ENCODE measurements around the gene CASKIN2.
A peak's percentile ranks its signal among the peaks of the same experiment; 100 is the strongest.

CASKIN2 gene

DNA sequence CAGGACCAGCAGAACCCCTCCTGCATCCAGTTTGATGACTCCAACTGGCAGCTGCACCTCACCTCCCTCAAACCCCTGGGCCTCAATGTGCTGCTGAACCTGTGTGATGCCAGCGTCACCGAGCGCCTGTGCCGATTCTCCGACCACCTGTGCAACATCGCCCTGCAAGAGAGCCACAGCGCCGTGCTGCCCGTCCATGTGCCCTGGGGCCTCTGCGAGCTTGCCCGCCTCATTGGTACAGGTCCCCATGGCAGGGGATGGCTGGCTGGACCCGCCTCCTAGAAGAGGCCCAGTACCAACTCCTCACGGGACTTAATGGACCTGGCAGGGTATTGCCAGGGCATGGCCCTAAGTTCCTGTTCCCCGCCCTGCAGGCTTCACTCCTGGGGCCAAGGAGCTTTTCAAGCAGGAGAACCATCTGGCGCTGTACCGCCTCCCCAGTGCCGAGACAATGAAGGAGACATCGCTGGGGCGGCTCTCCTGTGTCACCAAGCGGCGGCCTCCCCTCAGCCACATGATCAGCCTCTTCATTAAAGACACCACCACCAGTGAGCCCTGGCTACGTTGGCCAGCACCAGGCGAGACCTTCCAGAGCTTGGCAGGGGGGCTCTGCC, 22.7 kb downstream of the CASKIN2 start:
- H3K9ac ChIP-seq (ENCODE audit: low read length in 5 of 5): no peak overlapping the region
- H3K9me3 ChIP-seq (ENCODE audit: control insufficient read depth in 5 of 5, low read length in 5 of 5): no peaks in the 10 kb centered on the region
- H3K27ac ChIP-seq (ENCODE audit: low read depth, low read length): no peak overlapping the region
- H3K36me3 ChIP-seq (ENCODE audit: control insufficient read depth in 5 of 5, insufficient read depth in 5 of 5, low read length in 5 of 5): peaks cover 0 to 83% (median 68%) of the 10 kb centered on the region in 5 donors
- no peak overlapping the region for H3K4me3 ChIP-seq (ENCODE audit: low read depth in 1 of 5, low read length in 5 of 5)
- H3K27me3 ChIP-seq (ENCODE audit: control insufficient read depth in 5 of 5, insufficient read depth in 4 of 5, low read length in 5 of 5): no peaks in the 10 kb centered on the region
- peaks cover 3 to 41% (median 21%) of the 10 kb centered on the region in 5 donors for H3K4me1 ChIP-seq (ENCODE audit: control insufficient read depth in 5 of 5, insufficient read depth in 5 of 5, low read length in 5 of 5)

DNA sequence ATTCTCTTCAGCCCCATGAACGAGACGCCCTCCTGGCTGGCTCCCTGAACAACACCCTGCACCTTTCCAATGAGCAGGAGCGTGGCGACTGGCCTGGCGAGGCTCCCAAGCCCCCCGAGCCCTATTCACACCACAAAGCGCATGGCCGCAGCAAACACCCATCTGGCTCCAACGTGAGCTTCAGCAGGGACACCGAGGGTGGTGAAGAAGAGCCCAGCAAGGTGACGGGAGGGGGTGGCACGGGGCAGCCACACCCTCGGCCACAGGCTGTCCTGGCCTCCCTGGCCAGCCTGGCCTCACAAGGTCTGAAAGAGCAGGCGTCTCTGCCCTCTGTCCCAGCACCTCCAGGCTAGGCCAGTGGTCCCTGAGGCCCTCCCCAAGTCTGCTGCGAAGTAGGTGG, 23.7 kb downstream of the CASKIN2 start:
- peaks cover 4 to 49% (median 30%) of the 10 kb centered on the region in 5 donors for H3K4me1 ChIP-seq (ENCODE audit: control insufficient read depth in 5 of 5, insufficient read depth in 5 of 5, low read length in 5 of 5)
- no peaks in the 10 kb centered on the region for H3K9me3 ChIP-seq (ENCODE audit: control insufficient read depth in 5 of 5, low read length in 5 of 5)
- H3K27me3 ChIP-seq (ENCODE audit: control insufficient read depth in 5 of 5, insufficient read depth in 4 of 5, low read length in 5 of 5): no peaks in the 10 kb centered on the region
- H3K9ac ChIP-seq (ENCODE audit: low read length in 5 of 5): no peak overlapping the region
- no peak overlapping the region for H3K27ac ChIP-seq (ENCODE audit: low read depth, low read length)
- H3K36me3 ChIP-seq (ENCODE audit: control insufficient read depth in 5 of 5, insufficient read depth in 5 of 5, low read length in 5 of 5): peaks cover 0 to 78% (median 67%) of the 10 kb centered on the region in 5 donors
- no peak overlapping the region for H3K4me3 ChIP-seq (ENCODE audit: low read depth in 1 of 5, low read length in 5 of 5)

DNA sequence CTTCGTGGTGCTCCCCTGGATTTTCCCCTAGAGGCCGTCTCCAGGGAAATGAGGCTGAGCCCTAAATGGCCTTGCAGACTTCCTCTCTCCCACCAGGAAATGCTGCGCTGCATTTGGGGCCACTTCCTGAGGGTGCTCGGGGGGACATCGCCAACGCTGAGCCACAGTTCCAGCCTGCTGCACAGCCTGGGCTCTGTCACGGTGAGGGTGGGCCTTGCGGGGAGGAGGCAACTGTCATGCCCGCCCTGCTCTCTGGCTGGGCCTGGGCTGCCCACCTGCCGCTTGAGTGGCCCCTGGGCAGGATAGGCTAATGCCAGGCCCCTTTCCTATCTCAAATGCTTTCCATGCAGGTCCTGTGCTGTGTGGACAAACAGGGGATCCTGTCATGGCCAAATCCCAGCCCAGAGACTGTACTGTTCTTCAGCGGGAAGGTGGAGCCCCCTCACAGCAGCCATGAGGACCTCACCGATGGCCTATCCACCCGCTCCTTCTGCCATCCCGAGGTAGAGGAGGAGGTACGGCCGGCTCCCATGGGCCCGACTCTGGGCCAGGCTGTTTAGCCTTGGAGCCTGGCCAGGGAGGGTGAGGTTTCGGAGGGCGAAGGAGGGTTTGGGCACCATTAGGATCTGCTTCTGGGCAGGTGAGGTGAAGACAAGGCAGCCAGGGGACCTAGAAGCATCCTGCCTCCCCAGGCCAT, 24.2 kb downstream of the CASKIN2 start:
- Histone ChIP-seq H3K4me1 (ENCODE audit: control insufficient read depth in 5 of 5, insufficient read depth in 5 of 5, low read length in 5 of 5) (peaks cover 6 to 55% (median 36%) of the 10 kb centered on the region in 5 donors), H3K9ac (ENCODE audit: low read length in 5 of 5) (peak overlapping the region in 1 of 5 donors; percentile 65), H3K4me3 (ENCODE audit: low read depth in 1 of 5, low read length in 5 of 5) (no peak overlapping the region), H3K27me3 (ENCODE audit: control insufficient read depth in 5 of 5, insufficient read depth in 4 of 5, low read length in 5 of 5) (no peaks in the 10 kb centered on the region), H3K9me3 (ENCODE audit: control insufficient read depth in 5 of 5, low read length in 5 of 5) (no peaks in the 10 kb centered on the region), H3K27ac (ENCODE audit: low read depth, low read length) (no peak overlapping the region), H3K36me3 (ENCODE audit: control insufficient read depth in 5 of 5, insufficient read depth in 5 of 5, low read length in 5 of 5) (peaks cover 0 to 78% (median 65%) of the 10 kb centered on the region in 5 donors)

DNA sequence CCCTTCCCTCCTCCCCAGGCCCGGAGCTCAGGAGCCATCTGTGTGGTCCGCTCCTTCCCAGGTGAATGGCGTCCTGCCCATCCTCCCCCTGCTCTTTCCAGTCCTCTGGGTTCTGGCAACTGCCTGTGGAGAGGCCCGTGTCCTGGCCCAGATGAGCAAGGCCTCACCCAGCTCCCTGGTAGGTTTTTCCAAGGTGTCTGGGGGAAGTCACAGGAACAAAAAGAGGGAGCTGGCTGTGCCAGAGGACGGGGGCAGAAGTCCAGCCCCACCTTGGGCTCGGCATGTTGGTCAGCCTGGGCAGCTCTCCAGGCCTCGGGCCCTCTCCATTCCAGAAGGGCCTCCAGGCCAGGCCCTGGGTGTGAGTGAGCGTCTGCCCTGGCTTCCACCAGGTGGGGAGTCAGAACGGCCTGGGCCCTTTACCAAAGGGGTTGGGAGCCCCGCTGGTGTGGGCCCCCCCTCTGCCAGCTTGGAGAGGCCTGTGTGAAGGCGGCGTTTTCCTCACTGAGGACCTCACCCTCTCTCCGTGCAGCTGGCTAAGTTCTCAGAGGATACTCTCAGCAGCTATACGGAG, 25.1 kb downstream of the CASKIN2 start:
- peak overlapping the region; percentile 20 for H3K27ac ChIP-seq (ENCODE audit: low read depth, low read length)
- H3K9me3 ChIP-seq (ENCODE audit: control insufficient read depth in 5 of 5, low read length in 5 of 5): no peaks in the 10 kb centered on the region
- peaks cover 6 to 63% (median 43%) of the 10 kb centered on the region in 5 donors for H3K4me1 ChIP-seq (ENCODE audit: control insufficient read depth in 5 of 5, insufficient read depth in 5 of 5, low read length in 5 of 5)
- no peaks in the 10 kb centered on the region for H3K27me3 ChIP-seq (ENCODE audit: control insufficient read depth in 5 of 5, insufficient read depth in 4 of 5, low read length in 5 of 5)
- peak overlapping the region in 1 of 5 donors; percentile 65 for H3K9ac ChIP-seq (ENCODE audit: low read length in 5 of 5)
- no peak overlapping the region for H3K4me3 ChIP-seq (ENCODE audit: low read depth in 1 of 5, low read length in 5 of 5)
- H3K36me3 ChIP-seq (ENCODE audit: control insufficient read depth in 5 of 5, insufficient read depth in 5 of 5, low read length in 5 of 5): peaks cover 0 to 71% (median 57%) of the 10 kb centered on the region in 5 donors

DNA sequence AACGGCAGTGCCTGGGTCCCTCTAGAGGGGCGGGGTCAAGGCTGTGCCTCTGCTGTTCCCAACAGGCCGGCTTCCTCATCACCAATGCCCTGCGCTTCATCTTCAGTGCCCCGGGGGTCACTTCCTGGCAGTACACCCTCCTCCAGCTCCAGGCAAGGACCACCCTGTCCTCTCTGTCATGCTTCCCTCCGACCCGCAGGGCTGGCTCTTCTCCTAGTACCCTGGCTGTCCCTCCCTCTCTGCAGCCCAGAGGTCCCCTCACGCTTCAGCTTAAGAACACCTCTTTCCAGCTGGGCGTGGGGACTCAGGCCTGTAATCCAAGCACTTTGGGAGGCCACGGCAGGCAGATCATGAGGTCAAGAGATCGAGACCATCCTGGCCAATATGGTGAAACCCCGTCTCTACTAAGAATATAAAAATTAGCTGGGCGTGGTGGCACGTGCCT, 25.8 kb downstream of the CASKIN2 start:
- peaks cover 0 to 65% (median 52%) of the 10 kb centered on the region in 5 donors for H3K36me3 ChIP-seq (ENCODE audit: control insufficient read depth in 5 of 5, insufficient read depth in 5 of 5, low read length in 5 of 5)
- H3K27me3 ChIP-seq (ENCODE audit: control insufficient read depth in 5 of 5, insufficient read depth in 4 of 5, low read length in 5 of 5): no peaks in the 10 kb centered on the region
- H3K9me3 ChIP-seq (ENCODE audit: control insufficient read depth in 5 of 5, low read length in 5 of 5): no peaks in the 10 kb centered on the region
- no peak overlapping the region for H3K9ac ChIP-seq (ENCODE audit: low read length in 5 of 5)
- H3K4me3 ChIP-seq (ENCODE audit: low read depth in 1 of 5, low read length in 5 of 5): no peak overlapping the region
- H3K4me1 ChIP-seq (ENCODE audit: control insufficient read depth in 5 of 5, insufficient read depth in 5 of 5, low read length in 5 of 5): peaks cover 6 to 68% (median 46%) of the 10 kb centered on the region in 5 donors
- H3K27ac ChIP-seq (ENCODE audit: low read depth, low read length): no peak overlapping the region

DNA sequence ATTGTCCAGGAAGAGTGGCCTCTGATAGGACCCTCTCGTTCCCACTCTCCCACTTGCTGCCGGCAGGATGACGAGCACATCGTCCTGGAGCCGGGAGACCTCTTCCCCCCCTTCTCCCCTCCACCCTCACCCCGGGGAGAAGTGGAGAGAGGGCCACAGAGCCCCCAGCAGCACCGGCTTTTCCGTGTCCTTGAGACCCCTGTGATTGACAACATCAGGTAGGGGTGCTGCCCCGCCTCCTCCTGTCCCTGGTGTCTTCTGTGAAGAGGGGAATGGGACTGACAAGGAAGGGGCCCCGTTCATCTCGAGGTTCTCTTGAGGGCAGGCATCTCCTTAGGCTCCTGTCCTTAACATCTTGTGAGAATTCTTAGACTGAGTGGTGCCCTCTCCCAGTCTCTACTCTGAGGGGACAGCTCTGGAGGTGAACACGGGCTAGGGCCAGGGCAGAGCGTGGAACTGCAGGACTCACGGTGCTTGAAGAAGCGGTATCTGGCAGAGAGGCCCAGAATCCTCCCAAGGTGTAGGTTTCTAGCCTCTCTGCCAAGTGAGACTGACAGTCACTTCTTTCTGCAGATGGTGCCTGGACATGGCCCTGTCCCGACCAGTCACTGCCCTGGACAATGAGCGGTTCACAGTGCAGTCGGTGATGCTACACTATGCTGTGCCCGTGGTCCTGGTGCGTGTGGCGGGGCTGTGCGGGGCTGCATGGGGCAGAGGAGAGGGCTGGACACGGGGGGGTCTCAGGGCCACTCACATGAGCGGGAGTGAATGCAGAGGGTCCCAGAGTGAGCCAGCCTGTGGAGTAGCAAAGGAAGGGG, 26.4 kb downstream of the CASKIN2 start:
- no peaks in the 10 kb centered on the region for H3K9me3 ChIP-seq (ENCODE audit: control insufficient read depth in 5 of 5, low read length in 5 of 5)
- H3K4me3 ChIP-seq (ENCODE audit: low read depth in 1 of 5, low read length in 5 of 5): no peak overlapping the region
- H3K9ac ChIP-seq (ENCODE audit: low read length in 5 of 5): no peak overlapping the region
- H3K36me3 ChIP-seq (ENCODE audit: control insufficient read depth in 5 of 5, insufficient read depth in 5 of 5, low read length in 5 of 5): peaks cover 0 to 58% (median 46%) of the 10 kb centered on the region in 5 donors
- H3K27me3 ChIP-seq (ENCODE audit: control insufficient read depth in 5 of 5, insufficient read depth in 4 of 5, low read length in 5 of 5): no peaks in the 10 kb centered on the region
- no peak overlapping the region for H3K27ac ChIP-seq (ENCODE audit: low read depth, low read length)
- peaks cover 6 to 68% (median 46%) of the 10 kb centered on the region in 5 donors for H3K4me1 ChIP-seq (ENCODE audit: control insufficient read depth in 5 of 5, insufficient read depth in 5 of 5, low read length in 5 of 5)

DNA sequence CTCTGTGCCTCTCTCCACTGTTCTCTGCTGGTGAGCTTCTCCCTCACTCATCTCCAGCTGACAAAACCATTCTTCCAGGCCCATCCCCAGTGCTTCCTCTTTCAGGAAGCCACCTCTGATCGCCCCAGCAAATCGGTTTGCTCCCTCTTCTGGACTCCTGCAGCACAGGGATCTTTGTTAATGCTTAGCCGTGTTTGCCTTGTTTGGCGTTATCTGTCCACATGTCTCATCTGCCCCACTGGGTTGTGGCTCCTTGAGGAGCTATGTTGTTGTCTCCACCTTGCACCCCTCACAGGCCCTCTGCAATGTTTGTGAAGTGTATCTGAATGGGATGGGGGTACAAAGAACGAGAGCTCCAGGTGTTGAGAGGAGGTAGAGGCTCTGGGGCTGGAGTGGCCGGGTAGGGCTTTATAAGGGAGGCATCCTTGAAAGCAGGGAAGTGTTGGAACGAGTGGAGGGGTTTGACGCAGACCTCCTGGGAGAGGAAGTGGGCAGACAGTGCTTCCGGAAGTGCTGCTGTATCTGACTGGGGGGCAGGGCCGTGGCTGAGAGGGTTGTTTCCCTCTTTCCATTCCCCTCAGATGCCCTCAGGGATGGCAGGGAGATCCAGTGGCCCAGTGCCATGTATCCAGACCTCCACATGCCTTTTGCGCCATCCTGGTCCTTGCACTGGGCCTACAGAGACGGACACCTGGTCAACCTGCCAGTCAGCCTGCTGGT, 27.8 kb downstream of the CASKIN2 start:
- no peaks in the 10 kb centered on the region for H3K27me3 ChIP-seq (ENCODE audit: control insufficient read depth in 5 of 5, insufficient read depth in 4 of 5, low read length in 5 of 5)
- H3K36me3 ChIP-seq (ENCODE audit: control insufficient read depth in 5 of 5, insufficient read depth in 5 of 5, low read length in 5 of 5): peaks cover 0 to 44% (median 32%) of the 10 kb centered on the region in 5 donors
- peak overlapping the region in 2 of 5 donors; percentile 5 to 54 for H3K9ac ChIP-seq (ENCODE audit: low read length in 5 of 5)
- peaks cover 6 to 74% (median 52%) of the 10 kb centered on the region in 5 donors for H3K4me1 ChIP-seq (ENCODE audit: control insufficient read depth in 5 of 5, insufficient read depth in 5 of 5, low read length in 5 of 5)
- H3K9me3 ChIP-seq (ENCODE audit: control insufficient read depth in 5 of 5, low read length in 5 of 5): no peaks in the 10 kb centered on the region
- no peak overlapping the region for H3K27ac ChIP-seq (ENCODE audit: low read depth, low read length)
- H3K4me3 ChIP-seq (ENCODE audit: low read depth in 1 of 5, low read length in 5 of 5): peak overlapping the region in 4 of 5 donors; percentile 1 to 43 (median 12)

DNA sequence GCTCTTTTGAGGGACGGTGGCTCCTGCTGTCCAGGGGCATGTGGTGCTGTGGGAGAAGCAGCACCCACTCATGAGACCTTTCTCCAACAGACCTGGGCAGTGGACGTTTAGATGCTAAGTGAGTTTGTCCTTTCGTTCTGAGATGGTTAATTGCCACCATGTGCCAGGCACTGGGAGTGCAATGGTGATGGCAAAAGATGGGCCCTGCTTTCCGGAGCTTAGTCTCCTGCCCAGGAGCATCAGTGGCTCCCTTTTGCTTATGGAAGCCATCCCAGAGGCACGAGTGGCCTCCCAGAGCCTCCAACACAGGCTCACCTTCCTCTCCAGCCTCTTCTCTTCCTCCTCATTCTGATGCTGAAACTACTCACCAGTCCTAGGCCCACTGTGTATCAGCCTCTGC, 28.4 kb downstream of the CASKIN2 start:
- Histone ChIP-seq H3K9ac (ENCODE audit: low read length in 5 of 5) (peak overlapping the region in 1 of 5 donors; percentile 49), H3K27ac (ENCODE audit: low read depth, low read length) (no peak overlapping the region), H3K4me3 (ENCODE audit: low read depth in 1 of 5, low read length in 5 of 5) (peak overlapping the region in 2 of 5 donors; percentile 7 to 43), H3K9me3 (ENCODE audit: control insufficient read depth in 5 of 5, low read length in 5 of 5) (no peaks in the 10 kb centered on the region), H3K4me1 (ENCODE audit: control insufficient read depth in 5 of 5, insufficient read depth in 5 of 5, low read length in 5 of 5) (peaks cover 6 to 78% (median 52%) of the 10 kb centered on the region in 5 donors), H3K27me3 (ENCODE audit: control insufficient read depth in 5 of 5, insufficient read depth in 4 of 5, low read length in 5 of 5) (no peaks in the 10 kb centered on the region), H3K36me3 (ENCODE audit: control insufficient read depth in 5 of 5, insufficient read depth in 5 of 5, low read length in 5 of 5) (peaks cover 0 to 39% (median 26%) of the 10 kb centered on the region in 5 donors)

DNA sequence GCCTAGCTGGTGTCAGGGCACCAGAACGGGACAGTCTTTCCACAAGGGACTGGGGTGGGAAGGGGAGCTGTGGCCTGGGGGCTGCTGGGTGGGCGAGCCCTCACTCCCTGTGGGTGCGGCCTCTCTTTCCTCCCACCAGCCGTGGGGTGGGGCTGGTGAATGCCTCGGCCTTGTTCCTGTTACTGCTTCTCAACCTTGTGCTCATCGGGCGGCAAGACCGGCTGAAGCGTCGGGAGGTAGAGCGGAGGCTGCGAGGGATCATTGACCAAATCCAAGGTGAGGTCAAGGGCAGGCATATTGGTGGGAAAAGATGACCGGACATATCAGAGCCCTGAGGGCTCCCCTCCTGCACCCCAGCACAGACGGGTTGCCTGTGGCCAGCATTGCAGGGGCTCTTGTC, 29.2 kb downstream of the CASKIN2 start:
- no peaks in the 10 kb centered on the region for H3K27me3 ChIP-seq (ENCODE audit: control insufficient read depth in 5 of 5, insufficient read depth in 4 of 5, low read length in 5 of 5)
- H3K9ac ChIP-seq (ENCODE audit: low read length in 5 of 5): peak overlapping the region in 2 of 5 donors; percentile 19 to 56
- no peak overlapping the region for H3K27ac ChIP-seq (ENCODE audit: low read depth, low read length)
- H3K4me3 ChIP-seq (ENCODE audit: low read depth in 1 of 5, low read length in 5 of 5): no peak overlapping the region
- H3K36me3 ChIP-seq (ENCODE audit: control insufficient read depth in 5 of 5, insufficient read depth in 5 of 5, low read length in 5 of 5): peaks cover 0 to 31% (median 18%) of the 10 kb centered on the region in 5 donors
- no peaks in the 10 kb centered on the region for H3K9me3 ChIP-seq (ENCODE audit: control insufficient read depth in 5 of 5, low read length in 5 of 5)
- peaks cover 6 to 80% (median 60%) of the 10 kb centered on the region in 5 donors for H3K4me1 ChIP-seq (ENCODE audit: control insufficient read depth in 5 of 5, insufficient read depth in 5 of 5, low read length in 5 of 5)
